GM19452 (cell line): Measurements from ENCODE around the gene CR1.
"Not testable (repeated sequence)": the region's sequence is repeated elsewhere in the genome, so short reads cannot be mapped to it uniquely, and the experiment has no call there.

ENCODE experiments used
- ATAC-seq: cut with Tn5 transposase; IDR thresholded peaks from one replicate; pipeline ENCODE4 v1.9.1; 2021; ENCODE audit not compliant: unreplicated experiment

Gene CR1

DNA sequence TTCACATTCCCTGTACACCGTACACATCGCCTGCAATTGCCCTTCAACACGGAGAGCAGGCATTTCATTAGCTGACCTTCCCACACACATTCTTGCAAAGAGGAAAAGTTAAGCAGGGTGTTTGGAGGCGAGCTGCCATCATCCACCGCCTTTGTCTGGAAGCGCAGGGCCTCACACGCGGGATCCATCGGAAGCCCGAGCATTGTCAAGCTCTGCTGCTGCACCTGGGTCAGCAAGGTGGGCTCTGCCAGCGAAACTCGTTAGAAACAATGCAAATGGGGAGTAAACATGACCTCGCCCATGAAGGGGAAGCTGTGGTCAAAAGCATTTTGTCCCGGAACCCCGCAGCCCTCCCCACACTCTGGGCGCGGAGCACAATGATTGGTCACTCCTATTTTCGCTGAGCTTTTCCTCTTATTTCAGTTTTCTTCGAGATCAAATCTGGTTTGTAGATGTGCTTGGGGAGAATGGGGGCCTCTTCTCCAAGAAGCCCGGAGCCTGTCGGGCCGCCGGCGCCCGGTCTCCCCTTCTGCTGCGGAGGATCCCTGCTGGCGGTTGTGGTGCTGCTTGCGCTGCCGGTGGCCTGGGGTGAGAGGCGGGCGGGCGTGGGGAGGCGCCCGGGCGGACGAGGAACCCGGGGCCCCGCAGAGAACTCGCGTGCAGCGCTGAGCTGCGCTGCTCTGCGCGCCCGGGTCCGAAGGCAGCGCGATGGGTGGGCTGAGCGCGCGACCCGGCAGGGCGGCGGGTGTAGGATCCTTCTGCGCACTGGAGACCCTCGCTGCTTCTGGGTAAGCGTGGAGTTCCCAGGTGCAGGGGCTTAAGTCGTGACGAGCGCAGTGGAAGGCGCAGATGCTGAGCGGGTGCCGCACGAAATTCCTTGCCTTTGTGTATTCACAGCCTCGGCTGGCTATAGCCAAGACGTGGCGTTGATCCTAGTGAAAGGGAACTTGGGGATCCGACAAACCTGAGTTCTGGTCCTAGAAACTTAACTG, at the start of gene CR1:
TSS of gene CR1 (plus strand) at position 357 of the 992 bp plus-strand sequence. CDS start at position 468, 111 bp downstream.
- ATAC-seq = peak; percentile 57

- ATAC-seq = peak; percentile 23
These were observed 42.3 kb upstream of the CR1 start for GRCh38 chr1:207453710-207454045.

- peak; percentile 72 for ATAC-seq
These were observed 41.7 kb upstream of the CR1 start, which contains the start of gene CR2 for GRCh38 chr1:207454046-207454964. CR2 (plus strand) TSS chr1:207454328; CDS start chr1:207454419, 91 bp downstream.

- peak; percentile 33 for ATAC-seq
These were observed 40.7 kb upstream of the CR1 start for GRCh38 chr1:207455183-207455754.

DNA sequence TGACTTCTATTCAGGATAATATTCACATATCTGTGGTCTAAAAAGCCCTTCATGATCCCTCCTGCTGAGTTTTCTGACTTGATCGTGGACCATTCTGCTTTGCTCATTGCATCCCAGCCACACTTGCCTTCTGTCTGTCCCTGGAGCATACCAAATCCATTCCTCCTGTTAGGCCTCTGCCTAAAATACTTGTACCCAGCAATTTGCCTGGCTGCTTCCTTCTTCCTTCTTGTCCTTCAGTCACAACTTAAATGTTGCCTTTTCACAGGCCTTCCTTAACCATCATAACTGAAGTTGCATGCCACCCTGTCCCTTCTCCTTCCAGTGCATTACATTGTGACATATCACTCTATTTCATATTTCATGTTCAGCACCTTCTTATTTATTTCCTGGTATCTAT, 37.5 kb upstream of the CR1 start:
- no peak for ATAC-seq

DNA sequence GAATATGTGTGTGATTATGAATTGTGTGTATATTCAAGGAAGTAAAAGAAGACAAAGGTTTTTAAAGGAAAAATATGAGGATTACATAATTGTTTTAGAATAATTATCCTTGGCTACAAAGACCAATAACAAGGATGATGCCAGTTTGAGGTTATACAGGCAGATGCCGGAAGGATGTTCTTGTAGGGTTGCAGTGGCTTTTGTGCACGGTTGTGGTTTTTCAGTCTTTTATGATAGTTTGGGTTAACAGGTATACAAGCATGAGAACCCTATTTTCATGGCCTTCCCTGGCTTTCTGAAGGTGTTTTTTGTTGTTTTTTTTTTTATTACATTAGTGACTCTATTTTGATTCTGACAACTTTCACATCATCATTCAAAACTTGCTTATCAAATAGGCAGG, 36.9 kb upstream of the CR1 start:
- no peak for ATAC-seq

- no peak for ATAC-seq
These were observed 34.3 kb upstream of the CR1 start for GRCh38 chr1:207461649-207462048.

- no peak for ATAC-seq
These were observed 33.4 kb upstream of the CR1 start for GRCh38 chr1:207462535-207462934.

DNA sequence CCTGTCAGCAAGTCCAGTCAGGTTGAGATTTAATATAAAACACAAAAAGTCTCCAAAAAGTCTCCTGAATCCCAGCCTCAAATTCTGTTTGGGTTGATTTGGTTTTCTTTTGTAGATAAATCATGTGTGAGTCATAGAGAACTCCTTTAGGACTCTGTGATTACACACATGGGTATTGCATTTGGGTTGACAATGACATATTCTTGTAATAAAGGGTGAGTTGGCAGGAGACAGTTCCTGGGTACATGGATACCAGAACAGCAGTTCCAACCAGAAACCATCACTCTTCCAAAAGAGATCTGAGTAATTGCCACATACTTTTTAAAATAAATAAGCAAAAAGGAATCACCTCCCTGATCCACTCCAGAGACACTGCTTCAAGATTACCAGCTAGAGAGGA, 32.9 kb upstream of the CR1 start:
- no peak for ATAC-seq

- no peak for ATAC-seq
These were observed 32.4 kb upstream of the CR1 start for GRCh38 chr1:207463571-207463970.

DNA sequence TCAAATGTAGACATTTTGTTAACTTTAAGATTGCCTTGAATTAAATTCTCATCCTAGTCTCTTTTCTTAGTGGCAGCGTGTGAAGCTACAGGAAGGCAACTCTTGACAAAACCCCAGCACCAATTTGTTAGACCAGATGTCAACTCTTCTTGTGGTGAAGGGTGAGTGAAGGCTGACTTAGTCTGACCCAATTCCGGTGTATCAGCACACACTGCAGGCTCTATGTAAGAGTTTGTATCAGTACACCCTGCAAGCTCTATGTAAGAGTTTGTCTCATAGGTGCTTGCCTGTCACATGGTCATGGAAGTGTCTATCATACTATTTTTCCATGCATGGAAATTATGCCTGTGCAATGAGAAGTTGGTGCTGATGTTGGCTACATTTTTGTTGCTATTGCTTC, 25.0 kb upstream of the CR1 start:
- no peak for ATAC-seq

GRCh38 chr1:207474210-207474609, 21.7 kb upstream of the CR1 start:
- ATAC-seq = no peak

DNA sequence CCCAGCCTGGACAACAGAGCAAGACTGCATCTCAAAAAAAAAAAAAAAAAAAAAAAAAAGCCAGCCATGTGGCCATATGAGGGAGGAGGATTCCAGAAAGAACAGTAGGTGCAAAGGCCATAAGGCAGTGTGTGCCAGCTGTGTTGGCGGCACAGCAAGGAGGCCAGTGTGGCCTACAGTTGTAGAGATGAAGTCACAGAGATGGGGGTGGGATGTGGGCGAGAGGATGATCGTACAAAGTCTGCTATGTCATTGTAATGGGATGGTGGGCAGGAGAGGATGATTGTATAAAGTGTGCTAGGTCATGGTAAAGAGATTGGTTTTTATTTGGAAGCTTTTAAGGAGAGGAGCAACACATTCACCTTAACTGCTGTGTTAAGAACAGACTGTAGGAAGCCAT, 9.8 kb upstream of the CR1 start:
- no peak for ATAC-seq

DNA sequence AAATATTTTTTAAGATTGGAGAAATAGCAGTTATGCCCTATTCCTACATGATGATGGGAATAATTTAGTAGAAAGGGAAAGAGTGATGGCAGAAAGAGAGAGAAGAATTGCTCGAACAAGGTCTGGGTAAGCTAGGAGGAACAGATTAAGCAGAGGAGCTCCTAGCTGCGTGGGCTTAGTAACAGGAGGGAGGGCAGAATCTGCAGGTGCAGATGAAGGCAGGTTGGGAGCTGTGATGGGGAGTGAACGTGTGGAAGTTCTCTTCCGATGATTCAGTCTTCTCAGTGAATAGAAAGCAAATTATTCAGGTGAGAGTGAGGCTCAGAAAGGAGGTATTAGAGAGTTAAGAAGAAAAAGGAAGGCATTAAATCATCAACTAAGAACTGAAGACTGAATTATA, 8.3 kb upstream of the CR1 start:
- no peak for ATAC-seq

GRCh38 chr1:207493212-207493611, 2.7 kb upstream of the CR1 start:
- no peak for ATAC-seq

DNA sequence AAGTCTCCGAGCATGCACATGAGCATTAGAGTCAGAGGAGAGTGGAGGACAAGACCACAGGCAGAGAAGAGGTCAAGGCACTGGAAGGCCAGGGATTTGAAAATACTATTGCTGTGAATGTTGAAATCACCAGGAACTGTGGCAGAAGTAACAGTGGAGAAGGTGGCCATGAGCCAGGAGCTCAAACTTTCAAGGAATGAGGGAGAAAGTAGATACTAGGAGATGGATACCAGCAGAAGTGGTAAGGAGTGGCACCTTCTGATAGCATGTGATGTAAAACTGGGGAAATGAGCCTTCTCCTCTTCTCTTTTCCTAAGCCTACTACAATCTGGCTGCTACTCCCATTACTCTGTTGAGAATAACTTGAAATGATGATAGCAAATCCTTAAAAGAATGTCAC, 1.8 kb upstream of the CR1 start:
- ATAC-seq = no peak

GRCh38 chr1:207495281-207495680, 676 bp upstream of the CR1 start:
- ATAC-seq = not testable (repeated sequence)

DNA sequence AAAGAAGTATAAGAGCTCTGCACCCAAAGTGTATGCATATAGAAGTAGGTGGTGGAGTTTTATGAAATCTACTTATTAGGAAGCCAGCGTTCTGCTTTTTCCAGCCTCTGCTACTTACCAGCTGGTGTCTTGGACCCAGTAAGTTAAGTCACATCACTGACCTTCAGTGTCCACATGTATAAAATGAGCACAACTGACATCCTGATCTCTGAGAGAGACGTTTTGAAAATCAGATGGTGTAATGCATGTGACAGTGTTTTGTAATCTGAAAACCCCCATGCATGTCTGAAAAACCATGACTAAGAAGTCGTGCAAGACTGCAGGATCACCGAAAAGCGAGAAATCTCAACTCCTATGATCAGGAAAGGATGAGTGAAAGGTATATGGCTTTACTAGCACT, 2.0 kb downstream of the CR1 start:
- ATAC-seq = no peak

DNA sequence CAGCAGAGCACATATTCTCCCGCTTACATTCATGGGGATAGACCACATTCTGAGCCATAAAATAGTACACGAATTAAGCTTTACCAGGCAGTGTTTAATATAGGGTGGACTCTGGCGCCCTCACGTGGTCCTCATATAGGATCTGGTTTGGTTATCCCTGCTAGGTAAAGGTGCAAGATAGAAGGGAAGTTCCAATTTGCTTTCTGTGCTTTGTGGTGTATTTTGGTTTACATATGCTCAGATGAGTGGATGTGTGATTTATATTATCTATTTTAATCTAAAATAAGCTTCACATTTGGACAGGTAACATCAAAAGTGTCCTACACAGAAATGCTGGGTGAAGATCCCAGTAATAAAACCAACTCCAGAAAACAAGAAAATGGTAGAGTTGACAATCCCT, 3.6 kb downstream of the CR1 start:
- ATAC-seq = no peak

DNA sequence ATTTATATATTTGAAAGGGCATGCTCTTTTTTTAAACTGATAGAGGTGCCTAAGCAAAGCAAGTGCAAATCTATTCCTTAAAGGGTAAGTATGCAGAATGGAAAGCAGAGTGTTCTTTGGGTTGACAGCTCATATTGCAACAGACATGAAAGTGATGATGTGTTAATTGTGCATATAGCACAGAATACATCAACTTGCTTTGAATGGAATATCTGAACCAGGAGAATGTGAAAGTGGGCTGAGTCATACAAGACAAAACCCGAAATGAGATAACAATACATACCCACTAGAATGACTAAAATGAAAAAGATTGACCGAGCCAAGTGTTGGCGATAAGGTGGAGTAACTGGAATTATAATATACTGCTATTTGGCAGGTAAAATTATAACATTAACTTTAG, 4.3 kb downstream of the CR1 start:
- no peak for ATAC-seq

GRCh38 chr1:207501071-207501470, 5.1 kb downstream of the CR1 start:
- ATAC-seq = no peak
